ENCODE results near the gene COMT. TPM values are rescaled to one million over a fixed set of nuclear protein-coding genes. Genes with fewer than 3 reads are reported as not detected.
A peak's percentile ranks its signal among the peaks of the same experiment; 100 is the strongest.

Gene COMT
- total and polyA plus RNA-seq, 2 of the 4 experiments (the other 2 are of a cell fraction) = 202 to 347 TPM

- TF ChIP-seq CHD1 (IDR thresholded peaks at IDR 0.05; ENCODE audit: low read depth, low read length) = no peak
- no peak for TF ChIP-seq RFX5 (IDR thresholded peaks at IDR 0.05; ENCODE audit: low read depth, low read length)
Measured at GRCh38 chr22:19970479-19971275, 29.1 kb downstream of the COMT start (continued).

- Histone ChIP-seq H2BK20ac (ENCODE audit: low read depth, low read length) (no peak overlapping the region), H2BK5ac (ENCODE audit: low read depth, low read length, poor library complexity, severe bottlenecking) (no peak overlapping the region), H3K79me1 (ENCODE audit: low read depth in 1 of 2, low read length in 2 of 2) (no peaks in the 10 kb centered on the region), H3K9me3 (ENCODE audit: control insufficient read depth, insufficient read depth, low read length) (no peaks in the 10 kb centered on the region), H4K8ac (ENCODE audit: low read depth in 2 of 2, low read length in 2 of 2) (no peak overlapping the region), H3K9ac (ENCODE audit: low read depth, low read length) (no peak overlapping the region), H2BK15ac (ENCODE audit: low read depth, low read length) (no peak overlapping the region), H2AK5ac (ENCODE audit: low read depth, low read length) (no peak overlapping the region), H4K5ac (ENCODE audit: low read depth, low read length) (no peak overlapping the region), H3K4me3 (ENCODE audit: insufficient read depth, low read depth, low read length) (no peak overlapping the region), H2AK9ac (replicated peaks; ENCODE audit: low read depth, low read length, poor library complexity) (peak overlapping the region; percentile 59), H3K14ac (replicated peaks; ENCODE audit: low read depth, low read length) (no peak overlapping the region), H3K4ac (ENCODE audit: low read depth, low read length) (no peak overlapping the region), H3K36me3 (ENCODE audit: control insufficient read depth, insufficient read depth, low read length) (peaks cover 51% of the 10 kb centered on the region), H3K56ac (ENCODE audit: extremely low read depth, insufficient read depth, low read length) (no peak overlapping the region), H2BK120ac (ENCODE audit: low read depth, low read length) (no peak overlapping the region), H3K4me2 (ENCODE audit: low read depth, low read length) (no peak overlapping the region), H2AFZ (replicated peaks; ENCODE audit: low read length, poor library complexity) (peak overlapping the region; percentile 82), H4K20me1 (ENCODE audit: insufficient read depth, low read length) (peaks cover 18% of the 10 kb centered on the region), H3K23ac (ENCODE audit: low read depth, low read length) (no peak overlapping the region), H3K27ac (ENCODE audit: insufficient read depth, low read length) (no peak overlapping the region), H4K91ac (ENCODE audit: insufficient read depth, low read depth, low read length) (no peak overlapping the region), H3K27me3 (ENCODE audit: control insufficient read depth, insufficient read depth, low read length) (no peaks in the 10 kb centered on the region), H3K4me1 (ENCODE audit: control insufficient read depth, insufficient read depth, low read length) (0 out of 2 replicates have a peak, but pooled peaks cover 1% of the 10 kb centered on the region), H3K18ac (ENCODE audit: low read depth, low read length) (no peak overlapping the region), H3K9me1 (ENCODE audit: insufficient read depth, low read length) (no peaks in the 10 kb centered on the region)
- DNase-seq (no peak), ATAC-seq (ENCODE audit: low read depth) (no peak)
- WGBS, 2 experiments (ENCODE audit: extremely low coverage in 2 of 2, insufficient read length in 1 of 2) = 84% methylated on average over 14 of the region's 28 CpGs; no CpG with 5 or more reads in 1 of the 2 experiments
- no peak for TF ChIP-seq CEBPB (IDR thresholded peaks at IDR 0.05; ENCODE audit: low read depth, low read length)
- no peak for TF ChIP-seq MAZ (IDR thresholded peaks at IDR 0.05; ENCODE audit: borderline replicate concordance, low read depth, low read length)
- no peak; the same call in 1 of the 2 replicates for TF ChIP-seq POLR2A (IDR thresholded peaks at IDR 0.05; ENCODE audit: low read depth, low read length)
- no peak for TF ChIP-seq MAFK (IDR thresholded peaks at IDR 0.05; ENCODE audit: low read depth, low read length)
- TF ChIP-seq RAD21 (IDR thresholded peaks at IDR 0.05; ENCODE audit: low read length) = no peak
- no peak for TF ChIP-seq BHLHE40 (IDR thresholded peaks at IDR 0.05; ENCODE audit: low read depth, low read length)
- TF ChIP-seq USF2 (IDR thresholded peaks at IDR 0.05; ENCODE audit: low read depth, low read length) = no peak
- TF ChIP-seq SMC3 (IDR thresholded peaks at IDR 0.05; ENCODE audit: low read depth, low read length) = no peak
- no peak for TF ChIP-seq RFX5 (IDR thresholded peaks at IDR 0.05; ENCODE audit: low read depth, low read length)
- intact Hi-C loops (cut with micrococcal nuclease) (no loop called here), dilution Hi-C loops (cut with HindIII; ENCODE audit: low sequenced_read_pairs, unreplicated experiment) (no loop called here), in situ Hi-C loops (cut with MboI; ENCODE audit: low sequenced_read_pairs) (loop anchor here (5.0 kb wide), 1 partner anchor 41 kb away; no protein-coding TSS in a partner anchor)
- no TSS peak for BruUV-seq (replicated peaks)
- CTCF ChIA-PET = interaction anchor here (2.0 kb wide), 1 partner anchor 42 kb away, joined by 8 read pairs; no protein-coding TSS in a partner anchor
- POLR2A ChIA-PET (ENCODE audit: unreplicated experiment) = no interaction called here
Measured at GRCh38 chr22:19971276-19972124, 29.9 kb downstream of the COMT start.
